CD4-positive, alpha-beta T cell treated with Interleukin-4 for 1 hour (primary cell): Measurements from ENCODE around the gene IFNA16.
"Not testable (repeated sequence)": the region's sequence is repeated elsewhere in the genome, so short reads cannot be mapped to it uniquely, and the experiment has no call there.

ENCODE experiments used
- DNase-seq, 2 donors: peaks; one replicate each; pipeline ENCODE4 v3.0.0-alpha.2; 2020 to 2022

Gene IFNA16

DNA sequence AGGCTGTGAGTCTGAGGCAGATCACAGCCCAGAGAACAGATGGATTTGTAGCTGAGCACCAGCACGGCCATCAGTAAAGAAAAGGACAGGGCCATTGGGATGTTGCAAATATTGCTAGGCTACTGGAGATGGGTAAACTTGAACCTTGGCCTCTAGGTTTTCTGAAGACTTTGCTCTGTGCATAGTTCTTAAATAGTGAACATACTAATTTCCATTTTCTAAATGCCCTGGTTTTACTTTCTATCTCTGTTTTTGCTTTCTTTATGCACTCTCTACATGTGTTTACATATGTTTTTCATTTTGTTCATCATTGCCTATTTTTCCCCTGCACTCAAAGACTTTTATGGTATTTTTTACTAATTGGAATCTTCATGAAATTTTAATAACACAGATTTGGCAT is at the start of gene IFNA16:
Gene IFNA16, minus strand, starts transcription at position 101 of the 400 bp plus-strand sequence. Its CDS starts 6 bp downstream, at position 95.
- DNase-seq, result not testable (repeated sequence)

DNA sequence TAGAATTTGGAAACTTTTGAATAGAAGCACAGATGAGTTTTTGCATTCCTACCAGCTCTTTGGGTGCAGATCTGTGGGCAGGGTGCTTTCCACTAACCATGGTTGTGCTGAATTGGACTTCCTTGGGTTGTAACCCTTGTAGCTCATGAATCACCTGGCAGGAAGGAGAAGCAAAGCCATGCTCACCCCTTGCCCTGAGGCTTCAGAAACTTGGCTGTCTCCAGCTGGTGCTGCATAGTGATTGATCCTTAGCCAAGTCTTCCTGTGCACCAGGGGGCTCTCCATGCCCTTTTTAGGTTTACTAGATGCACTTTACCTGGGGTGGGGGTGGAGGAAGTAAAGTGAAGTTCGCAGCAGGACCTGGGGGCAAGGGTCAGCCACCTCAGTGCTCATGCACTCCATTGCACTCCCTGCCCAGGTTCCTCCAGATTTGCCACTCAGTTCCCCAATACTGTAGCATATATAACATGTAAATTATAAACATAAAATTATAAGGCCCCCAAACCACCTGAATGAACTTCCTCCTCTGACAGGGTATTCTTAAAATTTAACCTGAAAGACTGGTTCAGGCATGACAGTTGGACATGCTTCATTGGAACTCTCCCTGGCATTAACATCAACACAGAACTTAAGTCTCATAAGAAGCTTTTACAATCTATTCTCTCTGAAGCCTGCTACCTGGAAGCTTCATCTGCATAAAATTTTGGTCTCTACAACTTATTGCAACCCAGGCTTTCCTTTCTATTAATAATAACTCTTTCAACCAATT is 48.5 kb upstream of the IFNA16 start:
- no peak for DNase-seq

DNA sequence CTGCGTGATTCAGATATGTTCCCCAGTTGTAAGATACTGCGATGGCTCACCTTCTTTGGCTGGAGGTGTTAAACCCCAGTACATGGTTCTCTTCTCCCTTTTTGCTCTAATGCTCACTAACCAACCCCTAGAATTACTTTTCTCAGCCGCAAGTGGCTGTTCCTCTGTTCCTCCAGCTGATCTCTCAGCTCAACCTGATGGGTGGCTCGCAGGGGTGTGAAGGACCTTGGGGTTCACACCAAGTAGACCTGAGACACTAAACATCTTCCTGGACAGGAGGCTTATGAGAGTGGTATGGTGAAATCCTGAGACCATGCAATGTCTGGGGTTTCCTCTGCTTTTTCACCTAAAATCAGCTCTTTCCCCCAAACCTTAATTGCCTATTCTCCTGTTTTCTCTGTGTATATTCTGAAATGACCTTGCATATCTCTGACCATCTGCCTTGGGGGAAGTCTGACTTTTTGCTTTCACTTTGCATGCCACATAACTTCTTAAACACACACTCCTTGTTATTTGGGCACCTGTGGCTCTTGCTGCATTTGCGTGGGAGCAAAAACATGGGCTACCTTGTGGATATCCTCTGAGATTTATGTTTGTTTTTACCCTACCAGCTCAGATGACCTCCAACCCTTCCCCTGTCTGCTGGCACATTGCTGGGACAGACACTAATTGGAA is 38.6 kb upstream of the IFNA16 start:
- DNase-seq, result no peak

DNA sequence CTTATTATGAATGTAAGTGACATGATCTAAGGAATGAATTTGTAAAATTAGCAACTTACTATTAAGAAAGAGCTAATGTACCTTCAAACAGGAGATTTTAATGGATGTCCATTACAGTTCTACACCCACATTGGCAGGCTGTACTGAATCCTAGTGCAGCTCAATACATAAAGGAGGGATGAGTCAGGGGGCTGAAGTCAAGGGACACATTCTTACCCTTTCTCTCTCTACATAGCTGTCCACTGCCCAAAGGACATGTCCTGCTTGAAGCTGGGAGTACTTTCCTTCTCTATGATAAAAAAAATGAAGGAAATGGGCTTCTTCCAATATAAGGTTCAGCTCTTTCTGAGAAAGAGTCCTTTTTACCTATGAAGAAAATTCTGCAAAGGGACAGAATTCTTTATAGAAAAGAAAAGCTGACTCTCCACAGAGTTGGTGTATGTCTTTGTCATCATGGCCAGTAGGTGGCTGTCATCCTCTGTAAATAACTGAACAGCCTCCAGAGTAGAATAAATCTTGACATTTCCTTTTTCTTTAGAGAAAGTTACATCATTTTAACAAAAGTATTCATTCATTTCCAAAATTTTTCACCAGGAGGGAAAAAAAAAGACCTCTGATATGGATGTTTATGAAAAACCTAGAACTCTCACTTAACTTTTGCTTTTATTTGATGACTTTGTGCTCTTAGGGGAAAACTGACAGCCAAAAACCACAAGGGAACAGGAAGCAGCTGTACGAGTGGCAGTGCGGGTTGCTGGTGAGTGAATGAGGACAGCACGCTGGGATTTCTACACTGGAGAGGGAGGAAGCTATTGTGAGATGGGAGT is 35.8 kb upstream of the IFNA16 start:
- peak; percentile 23 to 26 for DNase-seq

DNA sequence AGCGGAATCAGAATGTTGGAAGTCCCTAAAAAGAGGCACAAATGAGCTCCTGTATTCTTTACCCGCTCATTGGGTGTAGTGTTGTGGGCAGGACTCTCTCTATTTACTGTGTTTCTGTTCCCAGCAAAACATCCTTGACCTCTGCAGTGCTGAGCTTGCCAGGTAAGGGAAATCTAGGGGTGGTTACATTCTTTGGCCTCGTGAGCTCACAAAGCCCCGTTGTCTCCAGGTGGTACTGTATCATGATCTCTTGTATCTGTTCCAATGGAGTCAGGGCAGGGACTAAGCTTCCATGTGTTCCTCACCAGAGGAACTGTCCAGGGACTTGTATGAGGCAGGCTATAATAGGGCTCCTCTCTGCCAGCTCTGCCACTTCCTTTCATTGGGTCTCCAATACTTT is 34.5 kb upstream of the IFNA16 start:
- DNase-seq, result no peak

DNA sequence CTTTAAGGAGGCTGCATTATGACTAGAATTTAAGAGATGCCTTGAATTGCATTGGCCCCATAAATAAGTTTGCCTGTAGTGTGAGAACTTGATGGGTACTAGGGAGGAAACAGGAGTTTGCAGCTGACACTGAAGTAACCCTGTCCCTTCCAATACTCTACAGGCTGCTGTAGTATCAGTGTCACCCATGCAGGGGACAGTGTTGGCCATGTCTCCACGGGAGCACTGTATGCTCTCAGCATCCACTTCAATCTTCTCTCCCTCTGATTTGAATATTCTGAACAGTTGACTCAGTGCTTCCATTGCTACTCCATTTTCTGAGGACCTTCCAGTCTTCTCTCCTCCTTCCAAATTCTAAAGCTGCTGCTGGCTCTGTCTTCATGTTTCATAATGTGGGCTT is 34.1 kb upstream of the IFNA16 start:
- no peak for DNase-seq

DNA sequence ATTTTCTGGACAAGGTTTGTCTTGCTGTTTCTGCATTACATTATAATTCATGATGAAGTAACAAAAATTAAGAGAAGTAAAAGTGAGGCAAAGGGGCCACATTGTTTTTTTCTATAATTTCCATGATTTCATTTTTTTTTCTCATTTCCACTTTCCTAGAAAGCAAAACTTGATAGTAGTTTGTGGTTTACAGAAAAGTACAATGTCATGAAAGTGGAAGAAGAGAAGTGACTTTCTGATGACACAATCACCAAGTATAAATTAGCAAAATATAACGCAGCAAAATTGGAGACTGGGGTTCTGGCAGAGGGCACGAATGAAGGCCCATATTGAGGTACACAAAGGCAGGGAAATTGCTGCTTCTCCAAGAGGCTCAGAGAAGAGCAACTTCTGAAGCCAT is 27.7 kb upstream of the IFNA16 start:
- no peak for DNase-seq

GRCh38 chr9:21239911-21240310 is 22.8 kb upstream of the IFNA16 start, which contains the start of gene IFNA14:
IFNA14 (minus strand) TSS chr9:21240005; CDS start chr9:21239935, 70 bp downstream.
- DNase-seq, result no peak

GRCh38 chr9:21236360-21236714 is 19.2 kb upstream of the IFNA16 start:
- DNase-seq, result not testable (repeated sequence)

- peak; percentile 43 to 48 for DNase-seq
Observed at GRCh38 chr9:21235468-21236359, 18.6 kb upstream of the IFNA16 start.

- no peak for DNase-seq
Observed at GRCh38 chr9:21234153-21234687, 17.1 kb upstream of the IFNA16 start.

DNA sequence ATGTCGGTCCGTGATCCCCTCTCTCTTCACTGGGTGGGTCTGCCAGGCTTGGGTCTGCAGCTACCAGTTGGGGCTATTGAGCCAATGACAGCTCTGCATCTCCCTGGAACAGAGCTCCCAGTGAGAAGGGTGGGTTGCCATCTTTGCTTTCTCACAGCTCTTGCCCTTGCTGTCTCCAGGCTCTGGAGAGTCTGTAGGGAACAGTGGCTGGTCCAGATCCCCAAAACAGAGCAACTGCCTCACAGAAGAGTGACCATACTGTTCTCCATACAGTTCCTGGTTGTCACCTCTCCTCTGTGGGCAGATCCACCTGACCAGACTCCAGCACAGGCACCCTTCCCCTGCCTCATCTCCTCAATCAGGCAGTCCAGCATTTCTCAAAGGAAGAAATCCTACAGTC is 16.1 kb upstream of the IFNA16 start:
- DNase-seq, result no peak

GRCh38 chr9:21228122-21228521 is 11.0 kb upstream of the IFNA16 start, which contains the start of gene IFNA17:
IFNA17 (minus strand) TSS chr9:21228222; CDS start chr9:21228173, 49 bp downstream.
- no peak for DNase-seq

GRCh38 chr9:21213411-21214326 is 3.4 kb downstream of the IFNA16 start:
- not testable (repeated sequence) for DNase-seq

DNA sequence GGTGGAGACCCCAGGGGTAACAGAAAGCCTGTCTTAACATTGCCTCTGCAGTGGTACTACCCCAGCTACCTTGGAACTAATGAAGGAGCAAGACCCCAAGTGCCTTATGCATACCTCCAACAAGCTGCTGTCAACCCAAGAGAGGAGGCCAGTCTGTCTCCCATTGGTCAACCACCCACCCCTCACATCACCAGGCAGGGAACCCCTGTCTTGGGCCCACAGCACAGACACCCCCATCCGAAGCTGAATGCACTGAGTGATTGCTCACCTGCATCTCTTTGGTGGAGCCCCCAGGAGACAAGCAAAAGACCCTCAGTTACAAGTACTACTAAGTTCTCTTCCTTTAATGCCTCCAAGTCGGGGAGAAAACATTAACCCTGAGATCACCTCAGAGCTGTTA is 5.0 kb downstream of the IFNA16 start:
- DNase-seq, result not testable (repeated sequence)

GRCh38 chr9:21210782-21211181 is 6.3 kb downstream of the IFNA16 start:
- DNase-seq, result not testable (repeated sequence)

DNA sequence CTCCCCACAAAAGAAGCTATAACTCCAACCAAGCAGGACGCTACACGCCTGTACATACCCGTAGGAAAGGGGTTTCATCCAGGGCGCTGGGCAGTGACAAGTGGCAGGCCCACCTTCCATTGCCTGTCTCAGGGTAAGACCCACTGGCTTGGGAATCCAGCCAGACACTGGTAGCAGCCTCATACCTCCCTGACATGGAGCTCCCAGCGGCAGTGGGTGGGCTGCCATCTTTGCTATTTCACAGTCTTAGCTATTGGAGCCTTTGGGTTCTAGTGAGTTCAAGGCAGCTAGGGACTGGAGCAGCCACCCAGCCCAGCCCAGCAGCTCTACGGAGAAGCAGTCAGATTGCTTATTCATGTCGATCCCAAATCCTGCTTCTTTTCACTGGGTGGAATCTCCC is 6.8 kb downstream of the IFNA16 start:
- no peak for DNase-seq

- not testable (repeated sequence) for DNase-seq
Observed at GRCh38 chr9:21207043-21207442, 10.1 kb downstream of the IFNA16 start, which contains the start of gene IFNA10. IFNA10 (minus strand) TSS chr9:21207143; CDS start chr9:21207097, 46 bp downstream.

- no peak for DNase-seq
Observed at GRCh38 chr9:21205204-21205603, 11.9 kb downstream of the IFNA16 start.

- DNase-seq, result not testable (repeated sequence)
Observed at GRCh38 chr9:21202105-21202504, 15.0 kb downstream of the IFNA16 start, which contains the start of gene IFNA7. IFNA7 (minus strand) TSS chr9:21202205; CDS start chr9:21202165, 40 bp downstream.
